T-helper 2 cell treated with Interferon-gamma antibody and Interleukin-4, amounts not matched to agents 100 ng/mL and 5 ng/mL, for 36 hours (primary cell): ENCODE data around the gene DIS3L2. TPM values are rescaled to one million over a fixed set of nuclear protein-coding genes. Genes with fewer than 3 reads are reported as not detected.
"Not testable (repeated sequence)": the region's sequence is repeated elsewhere in the genome, so short reads cannot be mapped to it uniquely, and the experiment has no call there.

Source experiments
- intact Hi-C: fragments of 100-400 bp; cut with micrococcal nuclease; formaldehyde crosslinking; loops from one replicate; pipeline ENCODE4 v1.15.1; 2023
- total RNA-seq: library from RNA; stranded (reverse); gene quantifications from 2 replicates; pipeline ENCODE4 v1.2.3, GENCODE V29; 2022

Gene DIS3L2
- total RNA-seq, 1 donor from 2014 or later, result 43.7 TPM

DNA sequence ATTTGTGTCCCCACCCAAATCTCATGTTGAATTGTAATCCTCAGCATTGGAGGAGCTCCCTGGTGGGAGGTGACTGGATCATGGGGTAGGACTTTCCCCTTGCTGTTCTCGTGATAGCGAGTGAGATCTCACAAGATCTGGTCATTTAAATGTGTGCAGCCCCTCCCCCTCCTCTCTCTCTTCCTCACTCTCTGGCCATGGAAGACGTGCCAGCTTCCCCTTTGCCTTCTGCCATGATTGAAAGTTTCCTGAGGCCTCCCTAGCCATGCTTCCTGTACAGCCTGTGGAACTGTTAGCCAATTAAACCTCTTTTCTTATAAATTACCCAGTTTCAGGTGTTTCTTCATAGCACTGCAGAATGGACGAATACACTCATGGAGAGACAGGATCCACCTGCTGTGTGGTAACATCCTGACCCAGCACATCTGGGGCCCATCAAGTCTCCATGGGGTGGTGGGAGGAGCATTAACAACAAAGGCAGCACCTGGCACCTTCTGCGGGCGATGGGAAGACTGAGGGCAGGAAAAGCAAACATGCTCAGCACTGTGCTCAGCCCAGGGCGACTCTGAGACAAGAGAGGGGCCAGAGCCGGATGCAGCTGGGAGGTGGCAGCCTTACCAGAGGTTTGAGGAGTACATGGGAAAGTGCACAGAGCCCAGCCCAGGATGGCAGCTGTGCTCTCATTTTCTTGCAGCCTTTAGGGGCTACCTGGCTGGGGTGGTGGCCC, 400.8 kb downstream of the DIS3L2 start:
- intact Hi-C loops, result no loop called here

DNA sequence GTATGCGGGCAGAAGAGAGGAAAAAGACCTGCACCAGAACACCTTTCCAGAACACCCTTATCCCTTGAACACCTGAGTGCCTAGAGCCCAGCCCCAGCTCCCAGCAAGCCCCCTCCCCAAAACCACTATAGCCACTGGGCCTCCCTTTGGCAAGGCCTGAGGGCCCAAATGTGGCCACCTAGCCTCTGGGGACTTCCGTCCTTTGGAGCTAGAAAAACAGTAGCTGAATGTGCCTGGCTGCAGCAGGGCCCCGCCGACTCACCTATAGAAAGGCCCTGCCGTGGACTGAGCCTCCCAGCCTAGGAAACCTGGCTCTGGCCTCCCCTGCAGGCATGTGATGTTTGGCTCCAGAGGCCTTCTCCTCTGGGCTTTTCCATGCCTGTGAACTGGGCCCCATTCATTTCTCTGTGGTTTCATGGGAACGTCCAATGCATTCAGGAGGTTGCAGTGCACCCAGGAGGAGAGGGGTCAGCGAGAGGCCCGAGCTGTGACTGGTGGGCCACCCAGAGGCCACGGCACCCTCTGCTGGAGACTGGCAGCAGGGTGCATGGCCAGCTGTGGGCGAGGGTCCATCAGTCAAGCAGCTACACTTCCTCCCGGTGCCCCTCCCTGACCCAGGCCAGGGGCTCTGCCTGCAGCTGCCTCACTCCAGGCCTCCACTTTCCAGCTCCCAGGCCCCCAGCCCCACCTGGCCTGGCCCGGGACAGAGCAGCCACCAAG, 401.7 kb downstream of the DIS3L2 start:
- intact Hi-C loops, result not testable (repeated sequence)

DNA sequence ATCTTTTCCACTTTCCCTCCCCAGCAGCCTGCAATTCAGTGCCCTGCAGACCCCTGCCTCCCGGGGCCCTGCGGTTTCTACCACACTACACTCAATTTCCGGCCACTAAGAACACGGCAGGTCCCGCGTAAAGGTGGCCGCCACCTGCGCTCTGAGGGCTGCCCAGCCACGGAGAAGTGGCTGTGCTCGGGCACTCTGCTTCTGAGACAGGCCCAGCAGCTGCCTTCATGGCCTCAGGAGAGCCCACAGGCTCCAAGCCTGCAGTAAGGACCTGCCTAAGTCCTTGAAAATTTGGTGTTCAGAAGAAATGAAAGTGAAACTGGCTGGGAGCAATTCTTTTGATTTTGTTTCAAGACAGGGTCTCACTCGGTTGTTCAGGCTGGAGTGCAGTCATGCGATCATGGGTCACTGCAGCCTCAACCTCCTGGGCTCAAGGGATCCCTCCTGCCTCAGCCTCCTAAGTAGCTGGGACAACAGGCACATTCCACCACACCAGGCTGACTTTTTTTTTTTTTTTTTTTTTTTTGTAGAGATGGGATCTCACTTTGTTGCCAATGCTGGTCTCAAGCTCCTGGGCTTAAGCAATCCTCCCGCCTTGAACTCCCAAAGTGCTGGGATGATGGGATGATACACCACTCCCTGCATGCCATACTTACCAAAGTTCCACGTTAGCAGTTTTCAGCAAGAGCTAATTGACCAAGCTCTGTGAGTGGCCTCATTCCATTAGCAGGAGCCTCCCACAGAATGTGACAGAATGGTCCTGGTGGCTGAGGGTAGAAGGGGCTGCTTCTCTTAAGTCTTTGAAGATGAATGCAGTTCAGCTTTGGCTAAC, 402.5 kb downstream of the DIS3L2 start:
- intact Hi-C loops, result no loop called here

DNA sequence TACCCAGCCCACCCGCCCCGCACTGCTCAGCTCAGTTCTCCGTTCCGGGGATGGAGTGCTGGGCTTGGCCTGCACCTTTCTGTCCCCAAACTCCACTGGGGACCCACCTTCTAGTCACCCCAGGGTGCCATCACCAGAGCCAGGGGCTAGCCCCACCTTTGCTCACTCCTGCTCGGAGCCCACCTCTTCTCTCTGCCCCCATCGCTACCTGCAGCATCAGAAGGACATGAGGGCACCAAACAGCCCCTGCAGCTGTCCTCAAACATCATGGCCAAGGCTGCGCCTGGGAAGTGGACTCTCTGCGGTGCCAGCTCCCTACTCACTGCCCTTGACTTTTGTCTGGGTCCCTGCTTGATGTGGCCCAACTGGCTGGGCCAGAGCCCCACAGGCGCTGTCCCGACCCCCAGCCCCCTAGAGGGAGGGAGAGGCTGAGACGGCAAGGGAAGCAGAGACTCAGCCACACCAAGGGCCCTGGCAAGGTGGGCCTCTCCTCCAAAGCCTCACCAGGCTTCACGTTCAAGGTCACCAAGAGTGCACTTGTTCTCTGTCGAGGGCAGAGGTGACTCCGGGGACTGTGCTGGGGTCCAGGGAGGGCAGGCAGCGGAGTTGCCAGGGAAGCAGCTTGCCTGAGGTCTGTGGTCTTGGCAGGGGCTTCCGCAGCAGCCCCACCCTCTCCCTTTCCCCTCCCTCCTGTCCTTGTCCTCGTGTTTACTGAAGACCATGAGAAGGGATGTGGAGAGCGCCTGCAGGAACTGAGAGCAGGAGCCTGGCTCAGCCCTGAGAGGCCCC, 403.5 kb downstream of the DIS3L2 start:
- intact Hi-C loops, result not testable (repeated sequence)

DNA sequence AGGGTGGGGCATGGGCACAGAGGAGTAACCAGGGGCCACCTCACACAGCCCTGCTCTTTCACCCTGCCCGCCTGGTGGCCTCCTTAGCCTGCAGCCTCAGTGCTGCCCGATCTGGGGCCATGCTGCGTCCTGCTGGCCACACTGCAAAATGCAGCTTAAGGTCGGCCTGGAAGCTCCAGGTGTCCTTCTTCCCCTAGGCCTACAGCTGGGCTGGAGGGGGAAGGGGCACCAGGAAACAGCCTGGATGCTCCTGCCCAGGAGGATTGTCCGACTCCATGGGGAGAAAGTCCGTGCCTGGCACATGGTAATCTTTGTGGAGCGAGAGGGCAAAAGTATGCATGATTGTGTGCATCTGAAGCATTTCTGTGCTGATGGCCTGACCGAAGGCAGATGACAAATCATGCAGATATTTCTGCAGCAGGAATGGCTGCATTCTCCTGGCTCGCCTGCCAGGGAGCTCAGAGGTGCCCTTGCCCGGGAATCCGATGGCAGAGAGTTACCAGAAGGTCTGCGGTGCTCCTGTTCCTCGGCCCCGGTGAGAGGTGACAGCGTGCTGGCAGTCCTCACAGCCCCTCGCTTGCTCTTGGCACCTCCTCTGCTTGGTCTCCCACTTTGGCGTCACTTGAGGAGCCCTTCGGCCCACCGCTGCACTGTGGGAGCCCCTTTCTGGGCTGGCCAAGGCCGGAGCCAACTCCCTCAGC, 404.3 kb downstream of the DIS3L2 start:
- intact Hi-C loops, result no loop called here

DNA sequence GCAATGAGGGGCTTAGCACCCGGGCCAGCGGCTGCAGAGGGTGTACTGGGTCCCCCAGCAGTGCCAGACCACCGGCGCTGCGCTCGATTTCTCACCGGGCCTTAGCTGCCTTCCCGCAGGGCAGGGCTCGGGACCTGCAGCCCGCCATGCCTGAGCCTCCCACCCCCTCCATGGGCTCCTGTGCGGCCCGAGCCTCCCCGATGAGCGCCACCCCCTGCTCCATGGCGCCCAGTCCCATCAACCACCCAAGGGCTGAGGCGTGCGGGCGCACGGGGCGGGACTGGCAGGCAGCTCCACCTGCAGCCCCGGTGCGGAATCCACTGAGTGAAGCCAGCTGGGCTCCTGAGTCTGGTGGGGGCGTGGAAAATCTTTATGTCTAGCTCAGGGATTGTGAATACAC, 404.9 kb downstream of the DIS3L2 start:
- intact Hi-C loops, result not testable (repeated sequence)

DNA sequence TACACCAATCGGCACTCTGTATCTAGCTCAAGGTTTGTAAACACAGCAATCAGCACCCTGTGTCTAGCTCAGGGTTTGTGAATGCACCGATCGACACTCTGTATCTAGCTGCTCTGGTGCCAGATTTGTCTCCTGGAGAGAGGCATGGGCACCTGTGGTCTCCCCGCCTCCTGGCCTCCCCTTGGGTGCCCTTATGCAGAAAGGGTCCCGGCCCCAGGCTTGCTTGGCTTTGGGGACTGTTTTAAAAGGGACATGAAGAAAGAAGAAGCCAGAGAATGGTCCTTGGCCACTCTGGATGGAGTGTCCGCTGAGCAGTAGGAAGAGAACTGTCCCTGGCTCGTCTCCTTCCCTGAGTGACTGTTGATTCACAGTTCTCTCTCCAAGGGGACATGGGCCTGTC, 405.5 kb downstream of the DIS3L2 start:
- intact Hi-C loops, result no loop called here

DNA sequence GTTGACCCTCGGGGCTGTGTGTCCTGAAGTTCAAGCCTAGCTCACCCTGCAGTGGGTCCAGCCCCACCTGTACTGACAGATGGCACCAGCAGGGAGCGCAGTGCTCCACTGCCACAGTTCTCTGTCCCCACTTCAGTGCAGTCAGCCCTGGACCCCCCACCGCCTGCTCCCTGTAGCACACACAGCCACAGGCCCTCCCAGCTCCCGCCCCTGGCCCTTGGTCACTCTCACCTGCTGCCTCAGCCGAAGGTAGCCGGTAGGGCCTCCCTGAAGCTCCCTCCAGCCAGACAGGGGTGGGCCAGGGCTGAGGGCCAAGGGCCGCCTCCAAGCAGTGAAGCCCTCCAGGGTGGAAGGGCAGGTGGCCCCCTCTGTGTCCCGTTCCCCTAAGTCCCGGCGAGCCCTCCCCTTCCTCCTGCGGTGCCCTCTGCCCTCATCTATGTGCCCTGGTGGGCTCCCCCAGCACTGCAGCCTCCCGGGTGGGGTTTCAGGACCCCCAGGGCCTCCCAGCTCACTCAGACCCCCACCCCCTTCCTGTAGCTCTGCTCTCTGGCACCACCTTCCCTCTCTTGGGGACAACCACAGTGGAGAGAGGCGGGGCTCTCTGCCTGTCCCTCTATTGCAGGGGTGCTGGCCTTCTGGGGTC, 406.2 kb downstream of the DIS3L2 start:
- intact Hi-C loops, result no loop called here

DNA sequence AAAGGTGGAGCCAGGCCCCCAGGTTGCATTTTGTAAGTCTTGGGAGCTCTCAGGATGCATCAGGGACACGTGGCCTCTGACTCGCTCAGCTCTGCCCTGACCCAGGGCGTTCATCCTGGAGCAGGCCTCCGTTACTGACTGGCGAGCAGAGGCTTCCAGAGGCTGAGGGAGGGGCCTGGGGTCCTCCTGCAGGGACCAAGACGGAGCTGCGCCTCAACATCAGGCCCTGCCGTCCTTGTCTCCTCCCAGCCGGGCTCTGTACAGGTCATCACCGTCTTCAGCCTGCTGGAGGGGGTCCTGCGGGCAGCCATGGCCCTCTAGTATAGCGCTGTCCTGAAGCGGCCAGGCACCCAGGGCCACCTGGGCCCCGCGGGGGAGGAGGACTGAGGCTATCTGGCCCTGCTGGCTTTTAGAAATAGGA, 406.8 kb downstream of the DIS3L2 start:
- intact Hi-C loops, result no loop called here

DNA sequence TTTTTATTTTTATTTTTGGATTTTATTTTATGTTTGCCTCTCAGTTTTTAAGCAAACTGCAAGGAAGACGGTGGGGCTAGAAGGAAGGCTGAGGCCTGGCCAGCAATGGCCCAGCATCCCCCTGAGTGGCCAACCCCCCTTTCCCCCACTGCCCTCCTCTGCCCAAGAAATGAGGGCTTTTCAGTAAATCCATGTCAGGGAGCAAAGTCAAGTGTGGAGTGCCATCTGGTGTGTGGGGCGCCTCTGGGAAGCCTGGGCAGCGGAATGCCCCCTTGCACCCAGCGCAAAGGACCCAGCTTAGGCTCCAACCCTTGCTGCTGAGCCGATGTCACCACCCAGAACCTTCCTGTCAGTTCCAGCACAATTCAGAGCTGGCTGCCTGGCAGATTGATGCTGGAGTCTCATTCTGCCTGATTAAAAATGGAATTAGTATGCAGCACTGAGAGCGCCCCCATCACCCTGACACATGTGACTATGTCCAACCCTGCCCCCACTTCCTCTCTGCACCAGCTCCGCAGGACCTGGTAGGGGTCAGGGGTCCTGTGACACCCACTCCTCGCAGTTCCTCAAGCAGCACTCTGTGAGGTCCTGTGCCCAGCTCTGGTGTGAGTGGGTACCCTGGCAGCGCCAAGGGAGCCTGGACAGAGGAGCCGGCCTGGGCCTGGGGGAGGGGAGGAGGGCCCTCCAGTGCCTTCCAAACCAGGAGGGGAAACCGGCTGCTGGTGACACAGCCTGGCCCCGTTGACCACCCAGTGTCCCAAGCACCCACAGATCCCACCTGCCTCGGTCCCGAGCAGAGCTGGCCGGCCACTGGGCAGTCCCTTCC, 407.8 kb downstream of the DIS3L2 start:
- intact Hi-C loops, result no loop called here

DNA sequence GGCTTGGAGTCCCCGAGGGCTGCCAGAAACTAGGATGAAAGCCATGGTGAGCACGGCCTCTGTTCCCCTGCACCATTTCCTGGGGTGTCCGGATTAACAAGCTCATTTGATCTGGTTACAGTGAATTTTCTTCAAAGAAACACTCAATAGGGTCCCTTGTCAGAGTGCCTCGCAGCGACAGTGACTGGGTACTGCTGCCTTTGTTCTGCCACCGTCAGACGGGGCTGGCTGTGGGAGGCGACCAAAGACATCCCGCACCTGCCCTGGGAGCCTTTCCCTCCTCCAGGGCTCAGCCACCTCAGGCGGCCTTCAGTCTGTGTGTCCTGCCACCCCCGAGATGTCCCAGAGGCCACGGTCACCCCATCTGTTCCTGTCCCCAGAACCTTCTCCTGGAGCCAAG, 408.5 kb downstream of the DIS3L2 start:
- intact Hi-C loops, result not testable (repeated sequence)

DNA sequence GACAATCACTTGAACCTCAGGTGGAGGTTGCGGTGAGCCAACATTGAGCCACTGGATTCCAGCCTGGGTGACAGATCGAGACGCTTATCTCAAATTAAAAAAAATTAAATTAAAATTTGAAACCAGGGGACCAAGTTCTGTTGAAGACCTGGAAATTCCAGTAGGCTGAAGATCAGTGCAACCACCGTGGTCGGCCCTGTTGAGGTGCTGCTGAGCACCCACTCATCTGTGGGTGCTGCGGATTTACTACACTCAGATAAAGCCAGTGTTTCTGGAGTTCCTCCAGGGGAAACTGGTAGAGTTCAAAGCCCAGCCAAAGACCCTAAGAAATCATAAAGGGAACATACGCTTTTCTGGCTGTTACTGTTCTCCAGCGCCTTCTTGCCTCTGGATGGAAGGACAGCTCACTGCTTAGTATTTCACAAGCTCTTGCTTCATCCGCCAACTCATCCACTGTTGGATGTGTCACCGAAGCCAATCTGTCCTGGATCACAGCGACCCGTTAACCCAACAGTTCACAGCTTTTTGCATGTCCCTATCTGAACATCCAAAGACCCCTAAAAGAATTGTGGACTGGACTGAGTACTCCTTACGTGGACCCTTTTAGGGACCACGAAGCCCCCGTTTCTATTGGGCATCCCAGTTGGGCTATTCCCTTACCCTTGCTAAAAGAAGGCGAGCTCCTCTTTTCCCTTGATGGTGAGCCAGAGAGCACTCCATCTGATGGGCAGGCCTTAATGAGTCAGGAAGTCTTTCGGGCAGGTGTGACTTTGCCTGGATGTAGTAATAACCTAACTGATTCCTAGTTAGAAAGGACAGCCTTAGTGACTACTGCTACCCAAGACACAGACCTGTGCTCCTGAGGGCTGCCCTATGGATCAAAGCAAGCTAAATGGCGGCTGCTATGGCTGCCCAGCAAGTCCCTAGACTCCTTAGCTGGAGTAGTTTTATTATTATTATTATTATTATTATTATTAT, 411.0 kb downstream of the DIS3L2 start:
- intact Hi-C loops, result no loop called here

DNA sequence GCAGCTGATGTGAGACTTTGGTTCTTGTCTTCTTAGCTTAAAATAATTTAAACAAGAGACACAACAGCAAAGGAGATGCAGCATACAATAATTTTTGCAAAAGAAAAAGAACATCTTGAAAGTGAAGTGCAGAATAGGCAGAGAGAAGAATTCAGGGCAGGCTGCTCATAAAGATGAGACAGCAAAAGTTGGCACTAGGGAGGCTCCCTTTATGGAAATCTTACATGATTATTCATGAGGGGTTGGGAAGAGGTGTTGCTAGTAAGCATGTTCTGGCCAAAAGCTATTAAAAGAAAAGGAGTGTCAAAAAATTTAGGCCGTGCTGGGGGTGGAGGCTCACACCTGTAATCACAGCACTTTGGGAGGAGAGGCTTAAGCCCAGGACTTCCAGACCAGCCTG, 412.8 kb downstream of the DIS3L2 start:
- intact Hi-C loops, result no loop called here

DNA sequence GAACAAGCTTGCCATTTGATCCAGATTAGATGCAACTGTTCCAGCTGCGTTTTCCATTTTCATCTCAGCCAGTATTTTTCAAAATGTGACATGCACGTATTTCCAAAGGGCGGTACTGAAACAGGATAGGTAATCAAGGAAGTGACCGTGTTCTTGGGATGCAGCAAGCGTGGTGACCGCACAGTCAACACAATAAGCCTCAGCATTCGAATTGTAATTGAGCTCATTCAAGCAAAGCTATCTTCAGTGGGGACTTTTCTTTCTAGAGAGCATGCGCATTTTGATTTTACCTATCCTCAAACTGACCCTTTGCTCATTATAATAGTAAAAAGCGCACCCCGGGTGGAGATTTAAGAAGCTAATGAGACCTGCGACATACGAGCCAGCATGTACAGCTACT, 413.7 kb downstream of the DIS3L2 start:
- intact Hi-C loops, result no loop called here

DNA sequence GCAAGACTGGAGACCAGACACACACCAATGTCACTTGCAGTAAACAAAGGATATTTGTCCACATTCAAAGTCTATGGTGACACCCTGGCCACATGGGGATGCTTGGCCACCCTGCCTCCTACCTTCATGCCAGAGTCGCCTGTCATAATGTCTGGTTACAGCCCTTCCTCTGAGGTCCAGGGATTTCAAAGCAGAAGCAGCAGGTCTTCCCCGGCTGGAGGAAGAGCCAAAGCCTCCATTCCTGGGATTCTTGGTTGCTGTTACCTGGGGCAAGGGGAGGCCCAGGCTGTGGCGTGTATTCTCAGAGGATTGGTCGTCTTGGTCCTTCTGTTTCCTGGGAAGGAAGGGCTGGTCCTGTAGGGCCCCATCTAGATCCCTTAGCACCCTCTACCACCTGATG, 414.7 kb downstream of the DIS3L2 start:
- intact Hi-C loops, result no loop called here

DNA sequence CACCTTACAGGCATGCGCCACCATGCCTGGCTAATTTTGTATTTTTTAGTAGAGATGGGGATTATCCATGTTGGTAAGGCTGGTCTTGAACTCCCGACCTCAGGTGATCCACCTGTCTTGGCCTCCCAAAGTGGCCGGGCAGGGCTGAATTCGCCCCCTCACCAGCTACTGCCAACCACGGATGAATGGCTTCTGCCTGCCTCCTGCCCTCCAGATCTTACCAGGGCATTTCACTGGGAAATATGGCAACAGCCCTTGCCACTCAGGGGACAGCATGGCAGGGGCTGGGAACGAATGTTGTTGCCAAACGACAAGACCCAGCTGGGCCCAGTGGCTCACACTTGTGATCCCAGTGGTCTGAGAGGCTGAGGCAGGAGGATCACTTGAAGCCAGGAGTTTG, 415.2 kb downstream of the DIS3L2 start:
- intact Hi-C loops, result no loop called here

DNA sequence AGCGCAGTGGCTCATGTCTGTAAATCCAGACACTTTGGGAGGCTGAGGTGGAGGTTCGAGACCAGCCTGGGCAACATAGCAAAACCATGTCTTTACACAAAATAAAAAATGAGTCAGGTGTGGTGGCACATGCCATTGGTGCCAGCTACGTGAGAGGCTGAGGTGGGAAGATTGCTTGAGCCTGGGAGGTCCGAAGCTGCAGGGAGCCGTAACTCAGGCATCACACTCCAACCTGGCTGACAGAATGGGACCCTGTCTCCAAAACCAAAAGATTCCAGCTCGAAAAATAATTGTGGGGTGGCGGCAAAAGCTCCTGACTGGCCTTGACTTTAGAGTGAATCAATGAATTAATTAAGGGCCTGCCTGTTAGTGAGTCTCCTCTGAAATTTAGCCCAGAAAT, 415.8 kb downstream of the DIS3L2 start:
- intact Hi-C loops, result no loop called here
